AG04449 (cell line): ENCODE results near the gene TRIM44.

Source experiments
- CTCF ChIA-PET: fragments of 350-600 bp; formaldehyde crosslinking; extraction: SDS; loops from one replicate; lab custom pipeline; 2021; ENCODE audit warnings: antibody characterized with exemption; lab: Yijun Ruan, JAX
- POLR2A ChIA-PET: fragments of 400-600, 350-600 bp; formaldehyde crosslinking; extraction: SDS; loops from one replicate; lab custom pipeline; 2020; ENCODE audit warnings: antibody characterized with exemption, inconsistent platforms; lab: Yijun Ruan, JAX
- DNase-seq: peaks from one replicate; pipeline ENCODE4 v3.0.0-alpha.2; 2010; ENCODE audit warnings: low read depth, low spot score
- H3K4me3 ChIP-seq: 2 replicates; pipeline ENCODE4 v1.5.1; 2011; ENCODE audit warnings: low read depth, mild to moderate bottlenecking, control low read depth, low read length
- CTCF ChIP-seq: IDR thresholded peaks from one replicate; pipeline ENCODE4 v1.5.1; 2011; ENCODE audit warnings: mild to moderate bottlenecking, moderate library complexity, low read length, control low read depth, inconsistent platforms; ENCODE audit not compliant: insufficient read depth; ENCODE audit errors: missing control alignments

TRIM44 gene

GRCh38 chr11:35804451-35805040 is 142.0 kb downstream of the TRIM44 start:
- ChIA-PET POLR2A (no interaction called here), CTCF (interaction anchor here (19.2 kb wide), 1 partner anchor 18 kb away, joined by 197 read pairs; no protein-coding TSS in a partner anchor)

DNA sequence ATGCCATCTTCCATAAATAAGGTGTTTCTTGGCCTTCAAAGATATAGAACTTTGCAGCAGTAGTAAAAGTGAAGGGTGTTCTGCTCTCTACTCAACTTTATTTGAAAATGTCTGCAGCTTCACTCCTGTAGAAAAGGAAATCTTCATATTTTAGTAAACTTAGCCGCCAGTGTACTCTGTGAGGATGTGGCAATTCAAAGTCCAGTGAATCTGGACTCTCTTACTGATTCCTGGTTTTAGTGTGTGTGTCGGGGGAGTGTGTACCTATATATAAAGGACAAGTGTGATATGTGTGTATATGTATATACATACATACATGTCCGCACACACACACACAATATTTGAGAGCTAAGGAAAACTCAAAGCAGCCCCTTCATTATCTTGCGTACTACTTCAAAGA is 147.0 kb downstream of the TRIM44 start:
- TF ChIP-seq CTCF = no peak
- H3K4me3 ChIP-seq = no peak overlapping the region
- CTCF ChIA-PET = interaction anchor here (0.8 to 19.2 kb wide), 3 partner anchors 10 to 22 kb away, joined by 3 to 197 read pairs (median 11); no protein-coding TSS in a partner anchor
- POLR2A ChIA-PET = no interaction called here
- DNase-seq = no peak

More at GRCh38 chr11:35804451-35805040, 142.0 kb downstream of the TRIM44 start:
- TF ChIP-seq CTCF = no peak
- no peak overlapping the region for H3K4me3 ChIP-seq
- DNase-seq = no peak

- DNase-seq = no peak
- no peak overlapping the region for H3K4me3 ChIP-seq
- CTCF ChIA-PET = interaction anchor here (0.8 to 19.2 kb wide), 4 partner anchors 11 to 21 kb away, joined by 3 to 197 read pairs (median 34); no protein-coding TSS in a partner anchor
- POLR2A ChIA-PET = no interaction called here
- TF ChIP-seq CTCF = no peak
Measured at GRCh38 chr11:35810045-35810645, 147.6 kb downstream of the TRIM44 start.

GRCh38 chr11:35811783-35812182 is 149.2 kb downstream of the TRIM44 start:
- ChIA-PET POLR2A (no interaction called here), CTCF (interaction anchor here (0.8 to 3.7 kb wide), 4 partner anchors 10 to 447 kb away, joined by 3 to 58 read pairs (median 4); no protein-coding TSS in a partner anchor)
- DNase-seq = no peak
- TF ChIP-seq CTCF = no peak
- H3K4me3 ChIP-seq = no peak overlapping the region

DNA sequence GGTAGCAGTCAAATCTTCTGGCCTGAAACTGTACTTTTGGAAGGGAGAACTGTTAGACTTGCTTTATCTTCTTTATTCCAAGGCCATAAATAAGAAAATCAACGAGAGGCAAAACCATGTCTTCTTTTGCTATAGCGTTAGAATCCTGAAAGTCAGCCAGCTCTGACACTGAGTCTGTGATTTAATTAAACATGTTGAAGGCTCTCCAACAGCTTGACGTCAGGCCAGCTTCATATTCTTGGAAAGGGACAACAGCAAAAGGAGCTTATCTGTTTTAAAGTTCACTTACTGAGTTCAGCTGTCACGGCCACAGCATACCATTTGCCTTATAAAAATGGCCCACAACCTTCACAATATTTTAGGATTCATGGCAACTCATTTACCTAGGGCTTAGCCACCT is 150.3 kb downstream of the TRIM44 start:
- CTCF ChIA-PET = interaction anchor here (1.0 to 3.7 kb wide), 3 partner anchors 9 to 446 kb away, joined by 3 to 58 read pairs (median 6); no protein-coding TSS in a partner anchor
- no peak for TF ChIP-seq CTCF
- H3K4me3 ChIP-seq = no peak overlapping the region
- POLR2A ChIA-PET = no interaction called here
- DNase-seq = no peak

GRCh38 chr11:35814081-35814695 is 151.6 kb downstream of the TRIM44 start:
- no peak for DNase-seq
- CTCF ChIA-PET = interaction anchor here (1.0 to 3.7 kb wide), 5 partner anchors 7 to 445 kb away, joined by 3 to 58 read pairs (median 5); no protein-coding TSS in a partner anchor
- POLR2A ChIA-PET = no interaction called here

More at GRCh38 chr11:35814081-35814695, 151.6 kb downstream of the TRIM44 start:
- H3K4me3 ChIP-seq = no peak overlapping the region
- TF ChIP-seq CTCF = no peak
